HG03354 (cell line): ENCODE results near the gene AFAP1.

Source experiments
- ATAC-seq: cut with Tn5 transposase; IDR thresholded peaks from one replicate; pipeline ENCODE4 v1.9.1; 2021; ENCODE audit warnings: mild to moderate bottlenecking; ENCODE audit not compliant: unreplicated experiment, poor library complexity, severe bottlenecking

Gene AFAP1

GRCh38 chr4:7829652-7830580 lies 109.7 kb downstream of the AFAP1 start:
- no peak for ATAC-seq

- ATAC-seq, result no peak
These were observed 110.8 kb downstream of the AFAP1 start for GRCh38 chr4:7828793-7829301.

GRCh38 chr4:7828011-7828720 lies 111.5 kb downstream of the AFAP1 start:
- ATAC-seq, result no peak

- ATAC-seq, result no peak
These were observed 112.1 kb downstream of the AFAP1 start for GRCh38 chr4:7827566-7827965.

GRCh38 chr4:7826909-7827306 lies 112.8 kb downstream of the AFAP1 start:
- ATAC-seq, result no peak

- no peak for ATAC-seq
These were observed 113.3 kb downstream of the AFAP1 start for GRCh38 chr4:7826176-7826908.

- ATAC-seq, result no peak
These were observed 115.4 kb downstream of the AFAP1 start for GRCh38 chr4:7824218-7824617.

- no peak for ATAC-seq
These were observed 116.2 kb downstream of the AFAP1 start for GRCh38 chr4:7823416-7823824.

- no peak for ATAC-seq
These were observed 116.8 kb downstream of the AFAP1 start for GRCh38 chr4:7822877-7823276.

- no peak for ATAC-seq
These were observed 117.5 kb downstream of the AFAP1 start for GRCh38 chr4:7822137-7822505.

- ATAC-seq, result no peak
These were observed 118.2 kb downstream of the AFAP1 start for GRCh38 chr4:7821245-7822136.

GRCh38 chr4:7820031-7820818 lies 119.4 kb downstream of the AFAP1 start:
- ATAC-seq, result no peak

GRCh38 chr4:7819446-7819845 lies 120.2 kb downstream of the AFAP1 start:
- no peak for ATAC-seq

- no peak for ATAC-seq
These were observed 121.2 kb downstream of the AFAP1 start for GRCh38 chr4:7818399-7818911.

- no peak for ATAC-seq
These were observed 121.7 kb downstream of the AFAP1 start for GRCh38 chr4:7817877-7818398.

GRCh38 chr4:7816771-7817170 lies 122.9 kb downstream of the AFAP1 start:
- no peak for ATAC-seq

GRCh38 chr4:7815981-7816380 lies 123.7 kb downstream of the AFAP1 start:
- ATAC-seq, result no peak

- ATAC-seq, result no peak
These were observed 124.1 kb downstream of the AFAP1 start for GRCh38 chr4:7815562-7815961.
